ENCODE data around the gene SZRD1.
A peak's percentile ranks its signal among the peaks of the same experiment; 100 is the strongest.

The SZRD1 gene

DNA sequence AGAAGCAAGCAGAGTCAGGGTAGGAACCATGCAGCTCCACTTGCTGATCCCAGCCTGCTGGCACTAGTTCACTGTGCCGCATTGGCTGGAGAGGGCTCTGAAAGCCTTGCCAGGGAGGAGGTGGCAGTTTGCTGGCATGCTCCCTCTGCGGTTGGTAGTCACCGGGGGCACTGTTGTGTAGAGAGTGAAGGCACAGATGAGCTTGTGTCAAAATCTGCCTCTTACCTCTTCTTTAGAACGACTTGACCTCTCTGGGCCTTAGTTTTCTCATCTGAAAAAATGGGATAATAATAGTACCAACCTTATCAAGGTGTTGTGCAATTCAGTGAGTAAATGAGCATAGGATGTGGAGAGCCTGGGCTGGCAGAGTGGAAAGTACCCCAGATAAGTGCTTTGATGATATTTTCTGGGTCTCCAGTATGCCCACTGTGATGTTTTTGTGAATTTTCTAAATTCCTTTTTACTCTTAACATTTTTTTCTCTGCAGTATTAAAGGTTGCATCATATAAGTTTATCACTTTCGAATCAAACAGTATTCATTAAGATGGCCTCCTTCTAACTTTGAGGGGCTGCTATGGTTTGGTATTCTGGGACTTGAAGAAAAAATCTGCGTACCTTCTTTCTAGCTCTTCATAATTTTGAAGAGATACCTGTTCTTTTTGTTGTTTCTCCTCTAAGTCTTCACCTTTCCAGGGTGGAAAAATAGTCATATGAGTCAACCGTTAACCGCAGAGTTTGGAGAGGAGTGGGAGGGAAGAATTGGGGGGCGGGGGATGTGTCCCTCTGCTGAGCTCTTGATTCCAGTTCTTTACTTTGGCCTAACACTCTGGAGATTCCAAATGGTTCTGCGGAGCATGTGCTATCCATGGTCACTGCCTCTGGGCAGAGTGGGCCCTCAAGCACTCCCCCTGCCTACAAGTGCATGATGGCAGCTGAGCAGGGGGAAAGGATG, 26.8 kb downstream of the SZRD1 start:
- DNase-seq (ENCODE audit: extremely low read depth in 1 of 2, low read depth in 1 of 2) = no peak

DNA sequence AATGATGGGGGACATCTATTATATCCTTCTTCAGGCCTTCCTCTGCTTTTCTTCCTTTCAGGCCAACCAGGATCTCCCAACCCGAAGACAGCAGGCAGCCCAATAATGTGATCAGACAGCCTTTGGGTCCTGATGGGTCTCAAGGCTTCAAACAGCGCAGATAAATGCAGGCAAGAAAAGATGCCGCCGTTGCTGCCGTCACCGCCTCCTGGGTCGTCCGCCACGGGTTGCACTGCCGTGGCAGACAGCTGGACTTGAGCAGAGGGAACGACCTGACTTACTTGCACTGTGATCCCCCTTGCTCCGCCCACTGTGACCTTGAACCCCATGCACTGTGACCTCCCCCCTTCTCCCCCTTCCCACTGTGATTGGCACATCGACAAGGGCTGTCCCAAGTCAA, 27.9 kb downstream of the SZRD1 start:
- DNase-seq (ENCODE audit: extremely low read depth in 1 of 2, low read depth in 1 of 2) = no peak

DNA sequence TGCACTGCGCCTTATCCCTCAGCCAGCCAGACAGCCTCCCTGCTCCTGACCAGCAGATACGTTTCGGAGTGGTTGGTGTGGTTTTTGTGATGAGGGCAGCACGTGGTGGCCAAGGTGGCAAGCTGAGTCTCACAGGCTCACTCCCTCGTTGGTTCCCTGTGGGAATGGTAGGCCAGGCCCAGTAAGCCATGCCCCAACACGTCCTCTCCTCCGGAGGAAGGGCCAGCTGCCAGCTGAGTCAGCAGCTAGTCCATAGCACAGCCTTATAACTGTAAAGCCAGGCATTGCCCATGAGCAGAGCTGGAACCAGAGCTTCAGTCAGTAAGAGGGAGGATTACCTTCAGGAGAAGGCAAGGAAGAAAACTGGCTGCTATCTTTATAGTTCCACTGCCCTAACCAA, 29.5 kb downstream of the SZRD1 start:
- no peak for DNase-seq (ENCODE audit: extremely low read depth in 1 of 2, low read depth in 1 of 2)

DNA sequence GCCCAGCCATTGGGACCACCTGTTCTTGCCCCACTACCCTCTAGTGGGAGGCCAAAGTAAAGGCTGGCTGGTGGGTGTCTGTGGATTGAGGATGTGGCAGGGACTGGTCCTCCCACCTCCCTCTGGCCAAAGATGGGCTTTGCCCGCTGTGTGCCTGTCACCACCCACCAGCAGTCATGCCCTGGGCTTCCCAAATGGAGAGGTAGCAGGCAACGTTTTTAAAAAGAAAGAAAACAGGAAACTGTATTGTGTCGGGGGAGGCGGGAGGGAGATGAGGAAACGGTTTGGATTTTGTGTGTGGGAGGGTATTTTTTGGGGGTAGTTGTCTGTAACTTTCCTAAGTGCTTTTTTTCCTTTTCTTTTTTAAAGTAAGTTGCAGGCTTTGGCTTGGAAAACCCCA, 30.1 kb downstream of the SZRD1 start:
- DNase-seq (ENCODE audit: extremely low read depth in 1 of 2, low read depth in 1 of 2) = no peak

DNA sequence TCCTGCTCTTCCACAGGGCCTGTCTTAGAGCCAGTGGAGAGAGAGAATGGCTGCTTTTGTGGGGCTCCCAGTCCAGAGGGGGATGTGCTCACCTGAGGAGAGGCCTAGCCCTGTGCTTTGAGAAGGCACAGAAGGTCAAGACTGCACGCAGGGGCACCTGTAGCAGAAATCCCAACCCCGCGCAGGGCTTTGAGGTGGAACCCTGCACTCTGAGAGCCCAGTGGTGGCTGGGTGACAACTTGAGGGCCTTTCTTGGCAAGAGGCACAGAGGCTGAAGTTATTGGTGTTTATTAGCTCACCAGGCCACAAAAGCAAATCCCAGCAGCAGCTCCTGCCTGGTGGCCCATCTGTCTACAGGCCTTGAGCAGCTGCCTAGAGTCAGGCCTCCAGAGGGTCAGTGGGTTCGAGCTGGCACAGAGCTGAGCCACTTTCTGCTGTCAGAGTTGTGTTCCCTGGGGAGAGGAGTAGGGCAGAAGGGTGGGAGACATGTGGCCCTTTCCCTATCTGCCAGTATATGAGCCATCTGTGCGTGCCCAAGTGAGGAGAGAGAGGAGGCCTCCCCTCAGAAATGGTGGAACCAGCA, 31.4 kb downstream of the SZRD1 start:
- no peak for DNase-seq (ENCODE audit: extremely low read depth in 1 of 2, low read depth in 1 of 2)

DNA sequence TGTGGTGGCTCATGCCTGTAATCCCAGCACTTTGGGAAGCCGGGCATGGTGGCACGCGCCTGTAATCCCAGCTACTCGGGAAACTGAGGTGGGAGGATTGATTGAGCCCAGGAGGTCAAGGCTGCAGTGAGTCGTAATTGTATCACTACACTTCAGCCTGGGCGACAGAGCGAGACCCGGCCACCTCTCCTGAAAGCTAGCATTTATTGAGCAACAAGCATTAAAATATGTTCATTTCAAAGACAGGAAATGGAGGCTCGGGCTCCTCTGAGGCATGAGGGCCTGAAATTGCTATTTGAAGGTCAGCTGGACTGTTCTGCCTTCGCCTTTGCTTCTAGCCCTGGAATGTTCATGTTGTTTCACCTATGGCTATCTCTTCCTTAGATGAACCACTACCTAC, 35.7 kb downstream of the SZRD1 start:
- DNase-seq (ENCODE audit: extremely low read depth in 1 of 2, low read depth in 1 of 2) = no peak

DNA sequence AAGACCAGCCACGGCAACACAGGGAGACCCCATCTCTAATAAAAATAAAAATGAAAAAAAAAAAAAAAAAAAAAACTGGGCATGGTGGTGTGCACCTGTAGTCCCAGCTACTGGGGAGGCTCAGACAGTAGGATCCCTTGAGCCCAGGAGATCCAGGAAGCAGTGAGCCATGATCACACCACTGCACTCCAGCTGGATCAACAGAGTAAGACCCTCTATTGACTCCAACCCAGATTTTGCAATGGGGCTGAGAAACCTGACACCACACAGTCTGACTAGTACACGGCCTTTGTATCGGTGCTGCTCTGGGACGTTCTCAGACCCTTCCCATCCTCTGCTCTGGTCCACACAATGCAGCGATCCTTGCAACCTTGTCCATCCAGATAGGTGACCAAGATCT, 38.4 kb downstream of the SZRD1 start:
- no peak for DNase-seq (ENCODE audit: extremely low read depth in 1 of 2, low read depth in 1 of 2)

DNA sequence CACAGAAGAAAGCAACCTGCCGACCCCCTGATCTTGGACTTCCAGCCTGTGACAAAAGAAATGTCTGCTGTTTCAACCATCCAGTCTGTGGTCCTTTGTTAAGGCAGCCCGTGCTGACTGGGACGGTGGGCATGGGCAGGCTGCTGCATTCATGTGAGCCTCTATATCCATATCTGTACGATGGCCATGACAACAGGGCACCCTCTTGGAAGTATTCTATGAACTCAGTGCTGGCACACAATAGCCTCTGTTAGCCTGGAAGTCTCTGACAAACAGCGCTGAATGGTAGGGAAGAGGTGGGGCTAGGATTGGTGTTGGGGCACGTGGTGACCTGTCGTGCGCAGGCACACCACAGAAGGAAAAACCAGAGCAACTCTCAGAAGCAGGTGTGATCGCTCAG, 39.8 kb downstream of the SZRD1 start:
- DNase-seq (ENCODE audit: extremely low read depth in 1 of 2, low read depth in 1 of 2) = no peak

DNA sequence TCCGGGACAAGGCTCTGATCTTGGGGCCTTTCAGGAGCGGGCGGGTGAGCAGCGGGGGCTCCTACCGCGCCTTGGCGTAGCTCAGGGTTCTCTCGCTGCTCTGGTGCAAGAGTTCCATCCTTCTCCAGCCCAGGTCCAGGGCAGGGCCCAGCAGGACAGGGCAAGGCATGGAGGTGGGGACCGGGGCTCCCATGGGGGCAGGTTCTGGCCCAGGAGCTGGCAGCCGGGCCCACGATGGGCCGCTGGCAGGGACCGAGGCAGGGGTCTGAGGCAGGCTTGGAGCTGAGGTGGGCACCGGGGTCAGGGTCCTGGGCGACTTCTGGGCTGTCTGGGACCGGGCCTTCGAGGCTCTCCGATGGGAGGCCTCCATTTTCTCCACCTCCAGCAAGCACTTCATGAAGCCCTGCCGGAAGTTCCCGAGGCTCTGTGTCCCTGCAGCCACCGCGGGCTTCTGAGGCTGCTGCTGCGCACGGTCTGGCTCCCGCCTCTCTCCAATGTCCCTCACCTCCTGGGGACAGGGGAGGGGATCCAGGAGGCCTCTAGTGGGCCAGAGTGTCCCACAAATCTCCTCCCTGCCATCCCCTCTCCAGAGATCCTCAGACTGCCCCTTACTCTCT, 42.6 kb downstream of the SZRD1 start:
- no peak for DNase-seq (ENCODE audit: extremely low read depth in 1 of 2, low read depth in 1 of 2)

DNA sequence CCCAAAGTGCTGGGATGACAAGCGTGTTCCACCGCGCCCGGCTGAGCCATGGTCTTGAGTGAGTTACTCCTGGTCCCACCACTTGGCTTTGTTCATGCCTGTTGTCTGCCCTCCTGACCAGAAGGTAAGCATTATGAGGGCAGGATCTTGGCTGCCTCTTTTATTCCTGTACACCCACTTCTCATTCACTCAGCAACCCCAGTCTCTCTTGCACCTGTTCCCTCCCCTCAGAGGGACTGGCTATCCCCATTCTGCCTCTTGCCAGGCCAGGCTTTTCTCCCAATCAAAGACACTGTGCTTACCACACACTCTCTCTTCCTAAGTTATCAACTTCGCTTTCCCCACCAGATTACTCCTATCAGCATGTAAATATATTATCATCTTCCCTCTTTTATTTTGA, 43.8 kb downstream of the SZRD1 start:
- DNase-seq (ENCODE audit: extremely low read depth in 1 of 2, low read depth in 1 of 2) = no peak

DNA sequence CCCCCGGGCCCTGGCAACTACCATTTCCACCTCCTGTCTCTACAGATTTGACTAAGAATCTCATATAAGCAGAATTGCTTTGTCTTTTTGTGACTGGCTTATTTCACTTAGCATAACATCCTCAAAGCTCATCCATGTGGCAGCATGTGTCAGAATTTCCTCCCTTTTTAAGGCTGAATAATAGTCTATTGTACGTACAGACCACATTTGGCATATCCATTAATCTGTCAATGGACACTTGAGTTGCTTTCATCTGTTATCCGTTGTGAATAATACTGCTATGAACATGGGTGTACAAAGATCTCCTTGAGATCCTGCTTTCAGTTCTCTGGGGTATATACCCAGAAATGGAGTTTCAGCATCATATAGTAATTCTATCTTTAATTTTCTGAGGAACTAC, 46.1 kb downstream of the SZRD1 start:
- no peak for DNase-seq (ENCODE audit: extremely low read depth in 1 of 2, low read depth in 1 of 2)

DNA sequence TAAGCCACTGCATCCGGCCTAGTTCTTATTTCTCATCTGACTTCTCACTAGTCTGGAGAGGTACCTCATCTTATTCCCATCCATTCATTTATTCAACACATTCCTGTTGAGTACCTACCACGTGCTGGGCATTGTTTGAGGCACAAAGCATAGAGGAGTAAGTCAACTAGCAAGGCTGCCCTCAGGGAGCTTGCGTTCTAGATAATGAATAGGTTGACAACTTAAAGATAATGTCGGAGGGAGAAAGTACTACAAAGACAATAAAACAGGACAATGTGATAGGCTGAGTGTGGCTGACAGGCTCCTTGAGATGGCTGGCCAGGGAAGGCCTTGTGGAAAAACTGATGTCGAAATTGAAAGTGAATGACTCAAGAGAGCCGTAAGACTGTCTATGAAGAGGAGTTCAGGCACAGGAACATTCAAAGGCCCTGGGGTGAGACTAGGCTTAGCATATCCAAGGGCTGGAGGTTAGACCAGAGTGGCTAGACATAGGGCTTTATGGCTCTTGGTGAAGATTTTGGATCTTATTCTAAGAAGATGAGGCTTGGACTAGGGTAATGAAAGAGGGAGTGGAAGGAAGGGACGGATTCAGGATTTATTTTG, 51.9 kb downstream of the SZRD1 start:
- DNase-seq (ENCODE audit: extremely low read depth in 1 of 2, low read depth in 1 of 2) = no peak

DNA sequence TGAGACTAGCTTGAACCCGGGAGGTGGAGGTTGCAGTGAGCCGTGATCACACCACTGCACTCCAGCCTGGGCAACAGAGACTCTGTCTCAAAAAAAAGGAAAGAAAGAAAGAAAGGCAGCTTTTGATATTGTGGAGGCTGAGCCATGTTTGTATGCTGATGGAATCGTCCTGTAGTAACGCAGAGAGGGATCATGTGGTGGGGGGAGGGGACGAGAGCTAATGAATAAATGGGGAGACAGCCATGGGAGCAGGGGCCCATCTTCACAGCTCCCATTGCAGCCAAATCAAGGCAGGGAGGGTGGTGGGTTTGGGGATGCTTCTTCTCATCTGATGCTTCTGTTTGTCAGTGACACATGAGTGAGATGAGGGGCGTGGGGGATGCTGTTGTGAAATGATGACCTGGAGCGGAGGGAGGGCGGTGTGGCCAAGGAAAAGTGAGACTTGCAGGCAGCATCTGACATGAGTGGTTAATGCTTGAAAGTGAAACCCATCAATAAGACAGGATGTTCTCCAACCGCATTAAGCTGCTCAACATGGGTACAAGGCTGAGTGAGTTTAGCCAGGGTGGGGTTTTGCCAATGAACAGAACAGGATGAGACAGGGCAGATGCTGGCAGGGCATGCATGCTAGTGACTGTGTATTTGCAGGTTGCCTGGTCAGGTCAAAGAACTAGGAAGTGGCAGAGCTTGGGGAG, 53.5 kb downstream of the SZRD1 start:
- DNase-seq (ENCODE audit: extremely low read depth in 1 of 2, low read depth in 1 of 2) = peak in 1 of 2 donors; percentile 68

DNA sequence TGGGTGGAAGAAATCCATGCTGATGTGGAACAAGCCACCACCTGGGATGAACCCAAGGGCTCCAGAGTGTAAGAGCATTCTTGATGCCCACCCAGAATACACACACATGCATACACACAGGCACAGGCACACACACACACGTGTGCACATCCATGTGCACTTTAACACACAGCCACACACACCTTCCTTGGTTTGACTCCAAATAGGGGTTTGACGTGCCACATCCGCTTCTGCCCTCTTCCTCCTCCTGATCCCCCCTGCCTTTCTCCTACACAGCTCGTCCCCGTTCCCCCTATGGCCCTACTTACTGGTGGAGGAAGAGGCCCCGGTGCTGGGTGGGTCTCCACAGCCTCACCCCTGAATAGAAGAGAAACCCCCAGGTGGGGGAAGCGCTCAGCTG, 54.2 kb downstream of the SZRD1 start:
- DNase-seq (ENCODE audit: extremely low read depth in 1 of 2, low read depth in 1 of 2) = no peak

DNA sequence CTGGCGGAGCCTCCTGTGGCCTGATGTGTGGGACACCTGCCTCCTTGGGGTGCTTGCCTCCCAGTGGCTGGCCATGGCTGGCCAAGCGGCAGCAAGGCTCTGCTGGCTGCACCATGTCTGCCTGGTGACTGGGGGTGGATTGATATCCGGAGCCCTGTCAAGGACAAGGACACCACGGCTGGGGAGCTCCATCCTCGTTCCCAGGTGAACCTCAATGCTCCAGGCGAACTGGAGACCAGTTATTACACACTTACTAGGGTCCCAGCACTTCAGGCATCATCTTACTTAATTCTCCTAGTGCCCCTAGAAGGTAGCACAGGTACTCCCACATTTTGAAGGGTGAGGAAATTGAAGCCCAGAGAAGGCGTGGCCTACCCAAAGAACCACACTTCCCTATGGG, 55.0 kb downstream of the SZRD1 start:
- no peak for DNase-seq (ENCODE audit: extremely low read depth in 1 of 2, low read depth in 1 of 2)

DNA sequence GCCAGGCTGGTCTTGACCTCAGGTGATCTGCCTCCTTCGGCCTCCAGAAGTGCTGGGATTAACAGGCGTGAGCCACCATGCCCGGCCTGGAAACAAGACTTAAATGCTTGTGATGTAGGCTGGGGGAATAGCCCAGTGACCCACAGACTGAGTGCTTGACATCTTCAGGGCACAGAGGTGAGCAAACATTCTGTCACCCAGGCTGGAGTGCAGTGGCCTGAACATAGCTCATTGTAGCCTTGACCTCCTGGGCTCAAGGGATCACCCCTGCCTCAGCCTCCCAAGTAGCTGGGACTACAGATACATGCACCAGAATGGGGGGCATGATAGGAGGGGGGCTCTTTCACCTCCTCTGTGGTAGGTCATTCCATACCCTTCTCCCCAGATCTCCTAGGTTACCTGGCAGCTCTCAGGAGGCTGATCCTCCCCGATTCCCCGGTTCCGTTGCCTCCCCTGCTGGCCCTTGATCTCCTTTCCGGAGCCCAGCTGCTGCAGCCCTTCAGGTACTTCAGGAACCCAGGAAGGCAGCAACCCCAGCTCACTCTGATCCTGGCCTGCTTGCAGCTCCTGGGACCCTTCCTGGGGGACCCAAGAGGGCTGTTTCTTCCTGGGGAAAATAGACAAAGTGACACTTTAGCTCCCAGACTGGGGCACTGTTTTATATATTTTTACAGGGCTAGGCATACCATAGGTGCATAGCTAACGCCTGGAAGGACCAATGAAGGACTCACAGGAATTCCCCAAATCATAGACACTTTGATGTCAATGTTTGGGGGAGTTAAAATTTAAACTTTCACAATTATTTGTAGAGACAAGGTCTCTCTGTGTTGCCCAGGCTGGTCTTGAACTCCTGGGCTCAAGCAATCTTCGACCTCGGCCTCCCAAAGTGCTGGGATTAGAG, 58.3 kb downstream of the SZRD1 start:
- no peak for DNase-seq (ENCODE audit: extremely low read depth in 1 of 2, low read depth in 1 of 2)

DNA sequence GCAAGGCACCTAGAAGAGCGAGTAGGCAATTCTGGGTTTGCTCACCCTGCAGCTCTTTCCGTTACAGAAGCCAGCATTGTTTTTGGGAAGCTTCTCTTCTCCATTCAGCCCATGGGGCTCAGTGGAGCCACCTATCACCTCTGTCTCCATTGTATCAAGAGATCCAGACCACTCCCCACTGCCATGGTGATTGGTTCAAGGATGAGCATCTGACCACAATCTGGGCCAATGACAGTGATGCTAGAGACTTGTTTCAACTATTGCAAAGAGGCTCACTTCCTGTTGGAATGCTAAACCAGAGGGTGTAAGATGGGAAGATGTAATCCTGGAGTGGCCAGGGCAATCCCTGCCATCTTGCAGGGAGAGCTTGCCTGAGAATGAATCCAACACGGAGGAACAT, 63.6 kb downstream of the SZRD1 start:
- no peak for DNase-seq (ENCODE audit: extremely low read depth in 1 of 2, low read depth in 1 of 2)

DNA sequence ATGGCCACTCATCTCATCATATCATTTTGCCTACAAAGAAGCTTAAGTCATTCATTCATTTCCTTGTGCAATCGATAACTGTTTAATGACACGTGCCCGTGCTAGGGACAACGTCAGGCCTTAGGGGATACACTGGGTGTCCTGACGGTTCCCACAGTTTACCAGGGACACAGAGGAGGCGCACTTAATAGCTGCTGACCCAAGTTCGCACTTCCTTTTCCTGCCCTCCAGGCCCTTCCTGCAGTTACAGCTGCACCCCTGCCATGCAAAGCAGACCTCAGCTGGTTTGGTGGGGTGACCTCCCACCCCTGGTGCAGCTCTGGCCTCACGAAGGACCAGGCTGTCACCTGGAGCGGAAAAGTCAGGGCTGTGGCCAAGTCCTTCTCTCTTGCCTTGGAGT, 66.0 kb downstream of the SZRD1 start:
- no peak for DNase-seq (ENCODE audit: extremely low read depth in 1 of 2, low read depth in 1 of 2)

DNA sequence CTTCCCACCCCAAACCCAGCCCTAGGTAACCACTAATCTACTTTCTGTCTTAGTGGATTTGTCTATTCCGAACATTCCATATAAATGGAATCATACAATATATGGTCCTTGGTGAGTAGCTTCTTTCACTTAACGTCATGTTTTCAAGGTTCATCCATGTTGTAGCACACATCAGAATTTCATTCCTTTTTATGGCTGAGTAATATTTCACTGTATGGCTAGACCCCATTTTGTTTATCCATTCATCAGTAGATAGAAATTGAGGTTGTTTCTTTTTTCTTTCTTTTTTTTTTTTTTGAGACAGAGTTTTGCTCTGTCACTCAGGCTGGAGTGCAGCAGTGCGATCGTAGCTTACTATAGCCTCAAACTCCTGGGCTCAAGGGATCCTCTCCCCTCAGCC, 67.0 kb downstream of the SZRD1 start:
- DNase-seq (ENCODE audit: extremely low read depth in 1 of 2, low read depth in 1 of 2) = no peak

DNA sequence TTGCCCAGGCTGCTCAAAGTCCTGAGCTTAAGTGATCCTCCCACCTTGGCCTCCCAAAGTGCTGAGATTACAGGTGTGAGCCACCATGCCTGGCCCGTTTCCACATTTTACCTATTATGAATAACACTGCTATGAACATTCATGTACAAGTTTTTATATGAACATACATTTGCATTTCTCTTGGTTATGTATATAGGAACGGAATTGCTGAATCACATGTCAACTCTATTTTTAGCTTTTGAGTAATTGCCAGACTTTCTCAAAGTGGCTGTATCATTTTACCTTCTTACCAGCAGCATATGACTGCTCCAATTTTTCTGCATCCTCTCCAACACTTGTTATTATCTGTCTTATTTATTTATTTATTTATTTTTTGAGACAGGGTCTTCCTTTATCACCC, 67.5 kb downstream of the SZRD1 start:
- no peak for DNase-seq (ENCODE audit: extremely low read depth in 1 of 2, low read depth in 1 of 2)

All from stimulated activated CD8-positive, alpha-beta memory T cell treated with anti-CD3 and anti-CD28 coated beads, Interleukin-7, amount 100 ng/mL, for 48 hours (primary cell).